Activated T-cell treated with anti-CD3 and anti-CD28 coated beads for 1 hour (primary cell): Measurements from ENCODE around the gene NPSR1.
"Not testable (repeated sequence)": the region's sequence is repeated elsewhere in the genome, so short reads cannot be mapped to it uniquely, and the experiment has no call there.

Experiments used
- DNase-seq: peaks from one replicate; pipeline ENCODE4 v3.0.0-alpha.2; 2020; ENCODE audit warnings: low read depth

NPSR1 gene

DNA sequence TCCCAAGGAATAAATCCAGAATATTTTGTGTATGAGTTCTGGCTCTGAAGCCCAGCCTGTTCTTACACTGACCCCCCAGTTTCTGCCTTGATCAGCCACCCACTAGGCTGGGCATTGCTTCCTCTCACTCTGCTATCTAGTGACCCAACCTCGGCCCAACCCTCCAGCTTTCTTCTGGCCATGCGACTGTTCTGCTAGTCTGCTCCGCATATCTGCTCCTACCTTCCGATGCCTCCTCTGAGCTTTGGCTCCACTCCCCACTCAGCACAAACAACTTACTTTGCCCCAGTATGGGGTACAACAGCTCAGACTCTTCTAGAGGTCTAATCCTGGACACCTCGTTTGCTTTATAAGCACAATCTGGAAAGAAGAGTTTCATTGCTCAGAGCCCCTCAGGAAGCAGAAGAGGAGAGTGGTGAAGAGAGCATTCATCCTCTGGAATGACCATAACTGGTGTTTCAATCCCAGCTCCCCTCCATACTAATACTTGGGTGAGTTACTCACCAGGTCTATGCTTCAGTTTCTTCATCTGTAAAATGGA lies 99.6 kb downstream of the NPSR1 start:
- DNase-seq, result no peak

DNA sequence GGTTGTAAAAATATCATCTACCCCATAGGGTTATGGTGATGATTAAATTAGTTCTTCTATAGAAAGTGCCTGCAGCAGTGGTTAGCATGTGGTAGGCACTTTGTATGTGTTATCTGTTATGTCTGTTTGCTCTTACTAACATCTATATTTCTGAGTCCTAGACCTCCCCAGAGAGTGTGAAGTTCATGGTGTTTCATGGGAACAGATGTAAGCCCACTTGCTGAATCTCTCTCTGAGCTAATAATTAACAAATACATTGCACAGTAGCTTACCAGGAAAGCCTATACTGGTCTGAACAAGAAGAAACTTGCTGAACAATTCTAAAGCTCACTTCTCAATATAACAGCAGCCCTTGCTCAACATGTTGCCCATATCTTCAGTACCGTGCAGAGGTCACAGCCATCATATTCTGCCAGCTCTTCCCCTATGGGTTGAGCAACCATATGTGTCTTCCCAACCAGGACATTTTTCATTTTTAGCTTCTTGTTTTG lies 100.1 kb downstream of the NPSR1 start:
- DNase-seq, result no peak

DNA sequence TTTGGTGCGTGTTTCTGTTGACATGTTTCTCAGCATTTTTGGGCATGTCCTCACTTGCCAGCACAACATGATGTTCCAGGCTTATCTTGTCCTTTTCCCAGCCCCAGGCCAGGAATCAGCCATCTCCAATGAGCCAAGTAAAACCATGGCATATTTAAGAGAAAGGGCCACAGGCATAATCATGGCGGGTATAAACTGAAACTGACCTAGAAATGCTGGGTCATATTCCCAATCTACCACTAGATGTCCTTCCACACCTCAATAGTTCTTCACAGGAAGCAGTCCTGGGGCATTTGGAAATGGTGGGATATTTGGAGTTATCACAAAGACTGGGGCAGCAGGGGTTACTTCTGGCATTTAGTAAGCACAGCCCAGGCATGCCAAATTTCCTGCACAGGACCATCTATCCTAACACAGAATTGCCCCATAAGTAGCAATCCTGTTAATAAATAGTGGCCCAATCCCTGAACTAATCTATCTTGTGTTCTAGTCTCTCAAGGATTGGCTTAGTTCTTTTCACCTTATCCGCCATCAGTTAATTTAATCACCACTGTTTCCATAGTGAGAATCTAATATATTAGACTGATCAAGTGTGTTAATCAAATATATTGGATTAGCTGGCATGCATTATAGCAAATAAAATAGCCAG lies 101.6 kb downstream of the NPSR1 start:
- no peak for DNase-seq

DNA sequence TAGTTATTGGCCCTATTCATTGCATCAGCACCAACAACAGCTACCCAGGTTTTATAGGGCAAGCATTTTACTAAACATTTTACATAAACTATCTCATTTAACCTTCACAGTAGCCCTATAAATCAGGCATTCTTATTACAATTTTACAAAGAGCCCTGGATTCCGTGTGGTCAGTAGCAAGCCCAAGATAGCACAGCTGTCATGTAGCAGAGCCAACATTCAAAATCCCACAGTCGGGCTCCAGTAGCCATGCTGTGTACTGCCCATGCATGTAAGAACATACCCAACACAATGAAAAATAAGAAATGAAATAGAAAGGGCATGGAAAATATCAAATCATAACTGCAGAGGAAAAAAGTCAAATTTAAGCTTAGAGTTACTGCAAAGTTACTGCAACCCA lies 102.3 kb downstream of the NPSR1 start:
- DNase-seq, result no peak

GRCh38 chr7:34761206-34761605 lies 103.2 kb downstream of the NPSR1 start:
- DNase-seq, result no peak

DNA sequence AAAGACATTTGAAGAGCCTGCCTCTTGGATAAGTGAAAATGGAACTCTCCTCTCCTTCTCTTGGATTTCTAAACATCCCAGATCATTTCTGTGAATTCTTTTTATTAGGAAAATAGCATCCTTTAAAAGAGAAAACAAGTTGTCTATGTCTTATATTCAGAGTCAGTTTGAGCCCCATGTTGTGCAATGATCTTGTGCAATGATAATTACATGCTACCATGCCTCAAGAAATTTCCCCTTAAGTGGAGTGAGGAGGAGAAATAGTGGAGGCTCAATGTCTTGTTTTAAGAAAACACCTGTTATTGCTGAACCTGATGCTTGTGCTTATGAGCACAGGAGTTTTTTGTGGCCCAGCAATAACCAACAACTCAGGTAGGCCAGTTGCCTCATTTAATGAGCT lies 103.6 kb downstream of the NPSR1 start:
- DNase-seq, result no peak

DNA sequence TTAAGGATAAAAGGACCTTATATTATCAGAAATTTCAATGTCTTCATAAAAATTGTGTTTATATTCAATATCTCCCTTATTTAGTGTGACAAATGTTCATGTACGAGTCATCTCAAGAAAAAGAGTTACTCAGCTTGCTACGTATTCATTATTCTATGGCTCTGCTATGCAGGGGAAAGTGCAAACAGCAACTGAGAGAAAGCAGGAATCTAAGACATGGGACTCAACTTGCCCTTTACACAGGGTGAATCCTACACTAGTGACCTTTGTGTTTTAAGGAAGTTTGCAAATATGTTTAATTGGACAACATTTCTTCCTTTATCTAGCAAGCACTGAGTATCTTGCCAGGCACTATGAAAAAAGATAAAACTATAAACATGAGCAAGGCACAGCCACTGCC lies 104.7 kb downstream of the NPSR1 start:
- DNase-seq, result no peak

- no peak for DNase-seq
Observed at GRCh38 chr7:34772296-34772938, 114.4 kb downstream of the NPSR1 start.

DNA sequence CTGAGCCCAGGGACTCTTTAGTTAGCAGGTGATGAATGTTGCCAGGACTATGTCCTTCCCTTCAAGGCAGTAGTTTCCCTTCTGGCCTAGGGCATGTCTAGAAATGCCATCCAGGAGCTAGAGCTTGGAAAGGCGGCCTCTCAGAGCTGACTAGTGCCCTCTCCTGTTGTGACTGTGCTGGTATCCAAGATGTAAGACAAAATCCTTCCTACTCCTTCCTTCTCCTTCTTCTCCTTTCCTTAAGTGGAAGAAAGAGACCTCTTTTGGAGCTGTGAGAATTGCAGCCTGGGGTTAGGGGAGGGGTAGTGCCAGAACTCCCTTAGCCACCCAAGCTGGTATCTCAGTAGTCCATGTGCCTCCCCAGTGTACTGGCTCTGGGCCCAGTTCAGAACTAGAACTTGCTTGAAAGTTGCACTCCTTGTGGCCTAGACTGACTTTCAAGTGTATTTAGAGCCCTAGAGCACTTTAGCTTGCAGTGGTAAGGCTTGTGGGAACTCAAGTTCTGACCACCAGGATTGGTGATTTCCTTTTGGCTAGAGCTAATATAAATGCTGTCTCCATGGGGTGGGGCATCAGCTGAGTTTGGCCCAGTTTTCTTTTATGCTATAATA lies 118.8 kb downstream of the NPSR1 start:
- no peak for DNase-seq

GRCh38 chr7:34780546-34780945 lies 122.5 kb downstream of the NPSR1 start:
- DNase-seq, result no peak

- no peak for DNase-seq
Observed at GRCh38 chr7:34787586-34787985, 129.6 kb downstream of the NPSR1 start.

DNA sequence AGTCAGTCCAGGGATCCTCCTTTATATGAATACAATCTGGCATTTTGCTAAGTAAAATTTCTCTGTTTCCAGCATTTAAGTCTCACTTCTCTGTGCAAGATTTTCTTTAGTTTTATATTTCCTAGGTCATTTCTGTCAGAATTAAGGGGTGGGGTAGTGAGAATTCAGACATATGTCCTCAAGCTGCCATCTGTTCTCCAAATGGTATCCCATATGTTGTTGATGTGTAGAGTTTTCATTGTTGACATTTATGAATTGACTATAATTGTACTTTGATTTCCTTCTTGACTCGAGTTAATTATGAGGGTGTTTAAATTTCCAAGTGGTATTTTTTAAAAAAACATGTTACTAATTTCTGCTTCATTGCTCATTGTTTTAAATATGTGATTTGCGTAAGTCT lies 148.8 kb downstream of the NPSR1 start:
- no peak for DNase-seq

DNA sequence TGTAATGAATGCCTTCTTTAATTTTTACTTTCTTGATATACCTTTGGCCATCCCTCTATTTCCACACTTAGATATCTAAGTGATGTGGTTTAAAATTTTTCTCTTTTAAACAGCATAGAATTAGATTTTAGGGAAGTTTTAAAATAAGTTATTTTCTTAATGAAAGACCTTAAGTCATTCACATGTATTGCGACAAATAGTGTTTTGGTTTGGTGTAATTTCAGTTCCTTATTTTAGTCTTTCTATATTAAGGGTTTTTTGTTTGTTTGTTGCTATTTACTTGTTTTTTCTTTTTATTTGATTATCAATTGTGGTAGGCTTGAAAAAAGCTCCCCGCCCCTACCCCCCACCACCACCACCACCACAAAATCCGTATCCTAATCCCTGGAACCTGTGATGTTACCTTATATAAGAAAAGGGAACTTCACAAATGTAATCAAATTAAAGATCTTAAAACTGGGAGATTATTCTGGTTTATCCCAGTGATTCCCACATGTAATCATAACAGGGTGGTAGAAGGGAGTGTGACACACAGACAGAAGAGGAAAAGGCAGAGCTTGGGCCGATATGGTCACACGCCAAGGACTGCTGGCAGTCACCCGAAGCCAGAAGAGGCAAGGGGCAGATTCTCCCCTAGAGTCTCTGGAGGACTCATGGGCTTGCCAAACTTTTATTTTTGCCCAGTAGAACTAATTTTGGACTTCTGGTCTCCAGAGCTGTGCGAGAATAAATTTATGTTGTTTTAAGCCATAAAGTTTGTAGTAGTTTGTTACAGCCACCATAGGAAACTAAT lies 149.7 kb downstream of the NPSR1 start:
- DNase-seq, result no peak

GRCh38 chr7:34814203-34814842 lies 156.3 kb downstream of the NPSR1 start:
- DNase-seq, result not testable (repeated sequence)

GRCh38 chr7:34821932-34822558 lies 164.0 kb downstream of the NPSR1 start:
- DNase-seq, result no peak

- peak; percentile 44 for DNase-seq
Observed at GRCh38 chr7:34823650-34824258, 165.7 kb downstream of the NPSR1 start.

DNA sequence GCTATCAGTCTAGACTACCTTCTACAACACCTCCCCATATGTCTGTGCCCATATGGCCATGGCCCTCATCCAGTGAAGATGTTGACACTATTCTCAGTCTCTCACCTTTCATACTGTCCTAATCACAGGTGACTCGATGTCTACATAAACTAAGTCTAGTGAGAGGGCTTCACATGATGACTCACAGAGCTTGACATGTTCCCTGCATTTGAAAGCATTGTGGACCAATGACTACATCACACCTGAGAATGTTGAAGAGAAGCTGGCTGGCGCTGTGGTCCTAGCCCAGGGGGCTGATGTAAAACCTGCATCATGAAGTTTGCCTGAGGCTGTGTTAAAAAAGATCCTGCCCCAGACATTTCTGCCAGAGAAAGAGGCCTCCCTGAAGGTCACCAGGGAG lies 167.2 kb downstream of the NPSR1 start:
- DNase-seq, result no peak

- DNase-seq, result no peak
Observed at GRCh38 chr7:34830390-34830789, 172.4 kb downstream of the NPSR1 start.

GRCh38 chr7:34831436-34831835 lies 173.4 kb downstream of the NPSR1 start:
- DNase-seq, result no peak

DNA sequence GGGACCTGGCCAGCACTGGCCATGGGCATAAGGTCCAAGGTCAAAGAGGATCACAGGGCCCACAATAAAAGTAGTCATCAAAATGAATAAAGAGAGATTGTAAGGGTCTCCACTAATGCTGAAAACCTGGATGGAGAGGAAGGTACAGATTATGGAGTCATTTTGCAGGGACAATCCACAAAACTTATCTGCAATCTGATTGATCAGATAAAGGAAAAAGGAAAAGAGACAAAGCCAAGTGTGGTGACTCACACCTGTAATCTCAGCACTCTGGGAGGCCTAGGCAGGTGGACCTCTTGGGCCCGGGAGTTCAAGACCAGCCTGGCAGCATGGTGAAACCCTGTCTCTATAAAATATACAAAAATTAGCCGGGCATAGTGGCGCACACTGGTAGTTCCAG lies 174.0 kb downstream of the NPSR1 start:
- no peak for DNase-seq
